Ascending aorta (tissue), 2 donors: Measurements from ENCODE around the gene CLMP. TPM values are rescaled to one million over a fixed set of nuclear protein-coding genes. Genes with fewer than 3 reads are reported as not detected.
"Not testable (repeated sequence)": the region's sequence is repeated elsewhere in the genome, so short reads cannot be mapped to it uniquely, and the experiment has no call there.

Experiments used
- DNase-seq, 2 donors: peaks; one replicate each; pipeline ENCODE4 v3.0.0-alpha.2; 2019; ENCODE audit warnings: low spot score in 2 of 2
- H3K27ac ChIP-seq, 2 donors: fragments of 200-600 bp; sonication (generic); one replicate each; pipeline ENCODE4 v1.5.1; 2016 to 2017; ENCODE audit warnings: mild to moderate bottlenecking in 1 of 2
- H3K27me3 ChIP-seq: fragments of 200-600 bp; sonication (generic); one replicate; pipeline ENCODE4 v1.5.1; 2017
- H3K36me3 ChIP-seq, 2 donors: fragments of 200-600 bp; sonication (generic); one replicate each; pipeline ENCODE4 v1.5.1; 2016
- H3K4me1 ChIP-seq, 2 donors: fragments of 200-600 bp; sonication (generic); one replicate each; pipeline ENCODE4 v1.5.1; 2016 to 2017; ENCODE audit warnings: mild to moderate bottlenecking in 1 of 2
- H3K4me3 ChIP-seq, 2 donors: fragments of 200-600 bp; sonication (generic); one replicate each; pipeline ENCODE4 v1.5.1; 2016 to 2017; ENCODE audit warnings: mild to moderate bottlenecking in 1 of 2
- H3K9me3 ChIP-seq, 2 donors: fragments of 200-600 bp; sonication (generic); one replicate each; pipeline ENCODE4 v1.5.1; 2016
- intact Hi-C: fragments of 100-400 bp; cut with DNase I; formaldehyde crosslinking; loops from one replicate; pipeline ENCODE4 v1.15.1; 2023
- total RNA-seq: library from RNA; depleted of rRNA; stranded (reverse); fragments of >200 nt; gene quantifications from one replicate; pipeline ENCODE4 v1.1.0, GENCODE V29; 2016
- TF ChIP-seq, protein P1 (sequence below), 3 experiments: fragments of 200-600 bp in 2 of 3; fragments of 450-650 bp in 1 of 3; sonication (generic) in 2 of 3; IDR thresholded peaks; one replicate each; pipeline ENCODE4 v1.5.1; 2016 to 2019; ENCODE audit warnings: antibody characterized with exemption in 3 of 3, mild to moderate bottlenecking in 1 of 3, moderate library complexity in 1 of 3

CLMP gene
- total RNA-seq, 1 donor from 2014 or later = 70.6 TPM

DNA sequence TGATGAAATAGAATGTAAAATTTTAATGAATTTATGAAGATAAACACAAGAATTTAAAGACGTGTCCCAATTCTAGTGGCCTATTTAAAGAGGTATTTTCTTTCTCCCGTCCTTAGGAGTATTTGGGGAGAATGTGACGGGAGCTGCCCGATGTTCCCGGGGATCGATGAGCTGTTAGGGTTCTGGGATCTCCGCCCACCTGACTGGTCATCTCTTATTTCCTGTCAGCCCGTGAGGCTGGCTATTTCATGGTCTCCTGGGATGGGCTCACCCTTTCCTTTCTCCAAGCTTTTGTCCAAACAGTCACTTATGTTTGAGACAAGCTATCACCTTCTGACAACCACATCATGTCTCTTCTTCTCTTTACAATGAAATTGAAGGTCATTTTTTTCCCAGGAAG is 16.9 kb upstream of the CLMP start:
- TF ChIP-seq, protein P1, sequence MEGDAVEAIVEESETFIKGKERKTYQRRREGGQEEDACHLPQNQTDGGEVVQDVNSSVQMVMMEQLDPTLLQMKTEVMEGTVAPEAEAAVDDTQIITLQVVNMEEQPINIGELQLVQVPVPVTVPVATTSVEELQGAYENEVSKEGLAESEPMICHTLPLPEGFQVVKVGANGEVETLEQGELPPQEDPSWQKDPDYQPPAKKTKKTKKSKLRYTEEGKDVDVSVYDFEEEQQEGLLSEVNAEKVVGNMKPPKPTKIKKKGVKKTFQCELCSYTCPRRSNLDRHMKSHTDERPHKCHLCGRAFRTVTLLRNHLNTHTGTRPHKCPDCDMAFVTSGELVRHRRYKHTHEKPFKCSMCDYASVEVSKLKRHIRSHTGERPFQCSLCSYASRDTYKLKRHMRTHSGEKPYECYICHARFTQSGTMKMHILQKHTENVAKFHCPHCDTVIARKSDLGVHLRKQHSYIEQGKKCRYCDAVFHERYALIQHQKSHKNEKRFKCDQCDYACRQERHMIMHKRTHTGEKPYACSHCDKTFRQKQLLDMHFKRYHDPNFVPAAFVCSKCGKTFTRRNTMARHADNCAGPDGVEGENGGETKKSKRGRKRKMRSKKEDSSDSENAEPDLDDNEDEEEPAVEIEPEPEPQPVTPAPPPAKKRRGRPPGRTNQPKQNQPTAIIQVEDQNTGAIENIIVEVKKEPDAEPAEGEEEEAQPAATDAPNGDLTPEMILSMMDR (IDR thresholded peaks at IDR 0.05) = no peak
- H3K9me3 ChIP-seq = no peaks in the 10 kb centered on the region
- no peaks in the 10 kb centered on the region for H3K27me3 ChIP-seq
- intact Hi-C loops = no loop called here
- no peak overlapping the region for H3K27ac ChIP-seq
- no peaks in the 10 kb centered on the region for H3K36me3 ChIP-seq
- DNase-seq = no peak
- H3K4me3 ChIP-seq = no peak overlapping the region
- H3K4me1 ChIP-seq = no peaks in the 10 kb centered on the region

DNA sequence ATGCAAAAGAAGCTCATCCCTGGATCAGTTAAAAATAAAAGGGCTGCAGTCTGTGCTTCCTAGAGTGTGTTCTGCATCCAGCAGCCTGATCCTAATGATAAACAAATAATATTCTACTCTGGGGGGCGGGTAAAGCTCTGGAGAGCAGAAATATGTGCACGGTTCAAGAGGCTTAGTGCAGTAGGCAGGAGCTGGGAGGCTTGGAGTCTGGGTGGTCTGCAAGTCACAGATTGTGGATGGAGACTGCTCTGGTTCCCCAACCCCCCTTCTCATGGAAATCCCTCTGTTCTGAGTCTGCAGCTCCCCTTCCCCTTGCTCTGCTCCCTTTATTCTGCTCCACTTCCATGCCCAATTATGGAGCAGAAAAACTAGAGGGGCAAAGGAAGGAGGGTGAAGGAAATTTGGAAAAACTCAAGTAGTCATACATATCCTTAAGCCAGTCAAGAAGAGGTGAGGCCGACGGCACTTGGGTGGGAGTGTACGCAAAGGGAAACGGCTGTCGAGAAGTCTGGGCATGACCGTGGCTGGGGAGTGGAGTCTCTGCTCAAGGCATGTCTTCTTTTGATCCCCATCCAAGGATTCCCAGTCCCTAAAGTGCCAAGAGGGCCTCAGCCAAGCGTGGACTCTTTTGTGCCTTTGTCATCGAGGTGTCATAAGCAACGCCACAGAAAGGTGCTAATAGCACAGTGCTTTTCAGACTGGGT is 16.3 kb upstream of the CLMP start:
- no peaks in the 10 kb centered on the region for H3K4me1 ChIP-seq
- intact Hi-C loops = no loop called here
- H3K27me3 ChIP-seq = no peaks in the 10 kb centered on the region
- H3K27ac ChIP-seq = no peak overlapping the region
- H3K36me3 ChIP-seq = no peaks in the 10 kb centered on the region
- no peaks in the 10 kb centered on the region for H3K9me3 ChIP-seq
- no peak overlapping the region for H3K4me3 ChIP-seq
- no peak for DNase-seq
- TF ChIP-seq, protein P1 (IDR thresholded peaks at IDR 0.05) = no peak

DNA sequence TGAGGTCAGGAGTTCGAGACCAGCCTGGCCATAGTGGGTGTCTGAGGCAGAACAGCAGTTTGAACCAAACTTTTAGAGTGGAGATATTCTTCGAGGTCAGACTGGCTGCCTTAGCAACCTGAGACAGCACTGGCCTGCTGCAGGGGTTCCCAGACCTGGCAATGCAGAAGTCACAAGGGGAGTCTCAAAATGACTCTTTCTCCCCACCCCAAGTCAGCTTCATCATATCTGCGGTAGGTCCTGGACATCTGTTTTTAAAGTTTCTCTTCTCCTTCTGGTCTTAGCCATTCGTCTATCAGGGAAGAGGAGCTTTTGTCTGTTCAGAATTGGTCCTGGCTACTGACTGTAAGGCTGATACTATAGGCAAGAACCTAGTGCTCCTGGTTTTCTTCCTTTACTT is 14.5 kb upstream of the CLMP start:
- intact Hi-C loops = no loop called here
- Histone ChIP-seq H3K27ac (no peak overlapping the region), H3K36me3 (no peaks in the 10 kb centered on the region), H3K27me3 (no peaks in the 10 kb centered on the region), H3K4me1 (no peaks in the 10 kb centered on the region), H3K4me3 (no peak overlapping the region), H3K9me3 (no peaks in the 10 kb centered on the region)
- TF ChIP-seq, protein P1 (IDR thresholded peaks at IDR 0.05) = no peak
- no peak for DNase-seq

DNA sequence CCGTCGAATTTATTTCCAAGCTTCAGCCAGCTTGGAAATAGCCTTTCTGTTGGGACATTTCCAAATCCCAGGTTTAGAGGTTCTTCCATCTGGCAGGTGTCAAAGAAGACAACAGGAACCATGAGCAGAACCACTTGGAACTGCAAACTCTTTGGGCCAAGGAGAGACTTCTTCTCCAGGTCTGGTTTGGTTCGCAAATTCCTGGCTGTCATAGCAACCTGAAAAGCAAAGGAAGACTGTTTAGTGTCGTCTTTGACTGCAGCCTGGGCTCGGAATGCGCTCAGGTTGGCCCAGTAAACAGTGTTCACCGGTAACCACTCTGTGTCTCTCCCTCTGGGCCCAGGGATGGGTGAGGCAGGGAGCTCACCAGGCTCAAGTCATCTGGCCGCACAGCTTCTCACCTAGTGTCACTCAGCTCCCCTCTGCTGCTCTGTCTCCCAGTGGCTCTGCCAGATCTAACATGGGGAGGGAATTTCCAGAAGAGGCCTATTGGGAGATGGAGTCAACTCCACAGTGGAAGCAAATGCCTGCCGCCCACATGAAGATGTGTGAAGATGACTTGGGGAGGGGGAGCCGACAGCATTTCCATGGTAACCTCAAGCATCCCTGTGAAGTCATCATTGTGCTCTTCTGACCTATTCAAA is 11.9 kb upstream of the CLMP start:
- intact Hi-C loops = no loop called here
- TF ChIP-seq, protein P1 (IDR thresholded peaks at IDR 0.05) = no peak
- H3K9me3 ChIP-seq = no peaks in the 10 kb centered on the region
- H3K4me3 ChIP-seq = no peak overlapping the region
- no peak for DNase-seq
- no peaks in the 10 kb centered on the region for H3K36me3 ChIP-seq
- H3K27ac ChIP-seq = no peak overlapping the region
- H3K27me3 ChIP-seq = no peaks in the 10 kb centered on the region
- H3K4me1 ChIP-seq = no peaks in the 10 kb centered on the region

DNA sequence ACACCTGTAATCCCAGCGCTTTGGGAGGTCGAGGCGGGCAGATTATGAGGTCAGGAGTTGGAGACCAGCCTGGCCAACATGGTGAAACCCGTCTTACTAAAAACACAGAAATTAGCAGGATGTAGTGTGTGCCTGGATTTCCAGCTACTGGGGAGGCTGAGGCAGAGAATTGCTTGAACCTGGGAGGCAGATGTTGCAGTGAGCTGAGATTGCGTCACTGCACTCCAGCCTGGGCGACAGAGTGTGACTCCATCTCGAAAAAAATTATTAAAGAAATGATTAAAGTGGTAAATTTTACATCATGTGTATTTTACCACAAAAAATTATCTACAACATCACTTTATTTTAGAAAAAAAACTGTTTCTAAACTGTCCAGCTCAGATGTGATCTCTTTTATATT is 11.0 kb upstream of the CLMP start:
- H3K4me1 ChIP-seq, intact Hi-C loops, H3K27ac ChIP-seq: not testable (repeated sequence)

DNA sequence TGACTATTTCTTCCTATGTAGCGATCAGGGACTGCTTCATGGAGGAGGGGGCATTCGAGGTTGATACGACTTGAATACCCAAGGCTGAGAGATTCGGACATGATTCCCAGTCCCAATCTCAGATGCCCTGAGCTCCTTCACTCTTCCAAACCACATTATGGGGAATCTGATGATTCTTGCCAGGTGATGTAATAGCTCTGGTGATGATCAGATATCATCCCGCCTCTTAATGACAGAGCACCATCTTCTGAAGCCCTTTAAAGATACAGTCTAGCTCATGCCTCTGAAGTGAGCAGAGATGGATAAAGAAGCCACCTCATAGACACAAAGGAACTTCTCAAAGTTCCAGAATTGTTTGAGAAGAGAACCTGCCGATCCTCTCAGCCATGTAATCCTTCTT is 8.9 kb upstream of the CLMP start:
- no peak overlapping the region for H3K4me3 ChIP-seq
- H3K9me3 ChIP-seq = no peaks in the 10 kb centered on the region
- intact Hi-C loops = no loop called here
- TF ChIP-seq, protein P1 (IDR thresholded peaks at IDR 0.05) = no peak
- H3K27me3 ChIP-seq = no peaks in the 10 kb centered on the region
- H3K27ac ChIP-seq = no peak overlapping the region
- no peak for DNase-seq
- H3K36me3 ChIP-seq = no peaks in the 10 kb centered on the region
- no peaks in the 10 kb centered on the region for H3K4me1 ChIP-seq

More for the DNA sequence above, 11.0 kb upstream of the CLMP start:
- H3K36me3 ChIP-seq, H3K27me3 ChIP-seq, H3K9me3 ChIP-seq, DNase-seq, H3K4me3 ChIP-seq: not testable (repeated sequence)
